Subcutaneous adipose tissue (tissue), 4 donors: ENCODE results near the gene NME7. TPM values are rescaled to one million over a fixed set of nuclear protein-coding genes. Genes with fewer than 3 reads are reported as not detected.

Source experiments
- CTCF ChIP-seq: fragments of 450-650 bp; IDR thresholded peaks from one replicate; pipeline ENCODE4 v1.5.1; 2016; ENCODE audit warnings: low read depth, mild to moderate bottlenecking, control low read depth, antibody characterized with exemption, moderate library complexity
- total RNA-seq, 4 donors: library from RNA; depleted of rRNA; stranded (reverse); fragments of >200 nt; gene quantifications; one replicate each; pipeline ENCODE4 v1.1.0, GENCODE V29; 2016

The NME7 gene
- total RNA-seq, 4 donors from 2014 or later = 10.5 to 14.2 (median 12.9) TPM

GRCh38 chr1:169322138-169322537 lies 45.5 kb downstream of the NME7 start:
- TF ChIP-seq CTCF = no peak

- TF ChIP-seq CTCF = no peak
Observed at GRCh38 chr1:169321539-169321938, 46.1 kb downstream of the NME7 start.

GRCh38 chr1:169318536-169319244 lies 48.9 kb downstream of the NME7 start:
- TF ChIP-seq CTCF = no peak

GRCh38 chr1:169316556-169316955 lies 51.0 kb downstream of the NME7 start:
- TF ChIP-seq CTCF = no peak

GRCh38 chr1:169312084-169312954 lies 55.3 kb downstream of the NME7 start:
- TF ChIP-seq CTCF = no peak

GRCh38 chr1:169309178-169310166 lies 58.1 kb downstream of the NME7 start:
- TF ChIP-seq CTCF = no peak
